GM19397 (cell line): ENCODE data around the gene S1PR4.
"Not testable (repeated sequence)": the region's sequence is repeated elsewhere in the genome, so short reads cannot be mapped to it uniquely, and the experiment has no call there.

Experiments used
- ATAC-seq: cut with Tn5 transposase; IDR thresholded peaks from one replicate; pipeline ENCODE4 v1.9.1; 2021; ENCODE audit warnings: mild to moderate bottlenecking, moderate library complexity; ENCODE audit not compliant: unreplicated experiment

The S1PR4 gene

DNA sequence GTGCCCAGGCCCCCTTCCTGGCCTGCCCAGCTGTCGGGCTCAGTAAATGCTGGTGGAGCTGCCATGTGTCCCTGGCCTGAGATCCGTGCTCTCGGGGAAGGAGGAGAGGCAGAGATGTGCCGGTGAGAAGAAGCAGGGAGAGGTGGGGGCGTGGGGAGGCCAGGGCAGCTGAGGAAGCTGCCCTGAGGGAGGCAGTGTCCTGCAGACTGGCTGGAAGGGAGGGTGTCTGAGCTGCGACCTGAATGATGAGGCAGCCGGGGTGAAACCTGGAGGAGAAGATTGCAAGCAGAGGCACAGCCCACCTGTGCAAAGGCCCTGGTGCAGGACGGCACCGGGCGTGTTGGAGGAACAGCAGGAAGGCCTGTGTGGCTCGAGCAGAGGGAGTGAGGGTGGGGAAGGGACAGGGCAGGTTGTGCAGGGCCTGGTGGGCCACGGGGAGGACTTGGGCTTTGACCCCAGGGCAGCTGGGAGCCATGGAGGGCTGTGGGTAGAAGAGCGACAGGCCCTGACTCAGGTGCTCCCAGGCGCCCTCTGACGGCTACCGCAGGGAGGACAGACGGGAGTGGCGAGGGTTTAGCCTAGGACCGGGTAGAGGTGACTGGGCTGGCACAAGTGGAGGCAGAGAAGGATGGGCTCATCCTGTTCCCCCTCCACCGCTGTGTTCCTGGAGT lies 31.9 kb downstream of the S1PR4 start:
- ATAC-seq: no peak

DNA sequence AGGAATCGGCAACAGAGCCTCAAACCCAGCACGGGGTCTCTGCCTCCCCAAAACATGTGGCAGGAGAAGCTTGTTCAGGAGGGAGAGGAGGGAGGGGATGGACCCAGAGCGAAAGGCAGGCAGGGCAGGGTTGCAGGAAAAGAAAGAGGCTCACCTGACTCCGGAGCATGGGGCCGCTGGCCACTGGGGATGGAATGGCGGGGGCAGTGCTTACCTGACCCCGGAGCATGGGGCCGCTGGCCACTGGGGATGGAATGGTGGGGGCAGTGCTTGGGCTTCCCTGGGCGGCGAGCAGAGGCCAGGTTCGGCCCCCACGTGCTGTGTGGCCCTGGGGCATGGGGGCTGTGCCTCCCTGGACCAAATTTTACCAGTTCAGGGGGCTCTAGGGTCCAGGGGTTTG lies 32.6 kb downstream of the S1PR4 start:
- no peak for ATAC-seq

DNA sequence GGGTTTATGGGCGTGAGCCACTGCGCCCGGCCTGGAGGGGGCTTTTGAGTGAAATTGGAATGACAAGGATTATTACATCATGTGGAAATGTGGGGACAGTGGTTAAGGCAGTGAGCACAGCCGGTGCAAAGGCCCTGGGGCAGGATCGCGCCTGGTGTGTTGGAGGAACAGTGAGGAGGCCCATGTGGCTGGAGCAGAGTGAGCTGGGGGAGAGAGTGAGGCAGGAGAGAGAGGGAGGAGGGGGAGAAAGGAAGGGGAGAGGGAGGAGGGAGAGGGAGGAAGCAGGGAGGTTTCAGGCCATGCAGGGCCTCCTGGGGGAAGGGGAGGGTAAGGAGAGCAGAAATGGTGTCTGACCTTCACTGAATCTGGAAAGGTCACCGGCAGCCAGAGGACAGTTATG lies 34.6 kb downstream of the S1PR4 start:
- ATAC-seq: no peak

DNA sequence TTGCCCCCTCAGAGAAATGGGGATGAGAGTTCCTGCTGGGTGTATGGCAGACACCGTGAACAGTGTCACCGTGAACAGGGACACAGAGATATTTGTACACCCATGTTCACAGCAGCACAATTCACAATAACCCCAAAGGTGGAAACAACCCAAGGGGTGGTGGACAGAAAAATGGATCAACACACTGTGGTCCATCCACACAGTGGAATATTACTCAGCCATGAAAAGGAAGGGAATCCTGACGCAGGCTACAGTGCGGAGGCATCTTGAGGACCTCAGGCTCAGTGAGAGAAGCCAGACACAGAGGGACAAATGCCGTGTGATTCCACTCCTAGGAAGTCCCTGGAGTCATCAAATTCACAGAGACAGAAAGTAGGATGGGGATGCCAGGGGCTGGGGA lies 38.3 kb downstream of the S1PR4 start:
- no peak for ATAC-seq

DNA sequence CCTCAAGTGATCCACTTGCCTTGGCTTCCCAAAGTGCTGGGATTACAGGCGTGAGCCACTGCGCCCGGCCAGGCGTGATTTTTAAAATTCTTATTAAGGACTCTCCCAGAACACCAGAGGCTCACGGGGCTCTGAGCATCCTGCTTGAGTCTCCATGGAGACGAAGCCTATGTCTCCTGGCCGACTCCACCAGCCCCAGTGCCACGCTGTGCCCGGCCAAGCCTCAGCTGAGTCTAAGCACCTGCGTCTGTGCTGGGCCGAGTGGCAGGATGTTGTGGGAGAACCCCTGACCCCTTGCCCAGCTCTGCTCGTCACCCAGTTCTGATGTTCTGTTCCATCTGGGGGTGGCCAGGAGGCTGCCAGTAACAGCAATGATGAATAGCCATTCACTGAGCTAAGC lies 42.0 kb downstream of the S1PR4 start:
- no peak for ATAC-seq

DNA sequence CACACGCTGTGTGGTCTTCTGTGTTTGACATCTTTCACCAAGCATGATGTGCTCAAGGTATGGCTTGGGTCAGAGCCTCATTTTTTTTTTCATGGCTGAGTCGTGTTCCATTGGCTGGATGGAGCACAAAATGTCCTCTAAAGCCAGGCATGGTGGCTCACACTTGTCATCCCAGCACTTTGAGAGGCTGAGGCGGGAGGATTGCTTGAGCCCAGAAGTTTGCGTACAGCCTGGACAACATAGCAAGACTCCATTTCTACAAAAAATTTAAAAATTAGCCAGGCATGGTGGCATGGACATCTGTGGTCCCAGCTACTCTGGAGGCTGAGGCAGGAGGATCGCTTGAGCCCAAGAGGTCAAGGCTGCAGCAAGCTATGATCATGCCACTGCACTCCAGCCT lies 43.0 kb downstream of the S1PR4 start:
- ATAC-seq: not testable (repeated sequence)

DNA sequence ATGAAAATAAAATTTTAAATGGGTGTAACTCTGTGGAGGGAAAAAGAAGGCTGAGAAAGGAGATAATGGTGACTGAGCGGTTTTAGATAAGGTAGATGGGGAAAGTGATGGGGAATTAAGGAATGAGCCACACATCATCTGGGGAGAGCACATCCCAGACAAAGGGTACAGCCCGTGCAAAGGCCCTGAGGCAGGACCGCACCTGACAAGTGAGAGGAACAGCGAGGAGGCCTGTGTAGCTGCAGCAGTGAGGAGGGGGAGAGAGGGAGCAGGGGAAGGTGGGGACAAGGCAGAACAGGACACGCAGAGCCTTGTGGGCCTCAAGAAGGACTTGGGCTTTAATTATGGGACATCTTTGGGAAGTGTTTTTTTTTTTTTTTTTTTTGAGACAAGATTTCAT lies 44.1 kb downstream of the S1PR4 start:
- no peak for ATAC-seq

DNA sequence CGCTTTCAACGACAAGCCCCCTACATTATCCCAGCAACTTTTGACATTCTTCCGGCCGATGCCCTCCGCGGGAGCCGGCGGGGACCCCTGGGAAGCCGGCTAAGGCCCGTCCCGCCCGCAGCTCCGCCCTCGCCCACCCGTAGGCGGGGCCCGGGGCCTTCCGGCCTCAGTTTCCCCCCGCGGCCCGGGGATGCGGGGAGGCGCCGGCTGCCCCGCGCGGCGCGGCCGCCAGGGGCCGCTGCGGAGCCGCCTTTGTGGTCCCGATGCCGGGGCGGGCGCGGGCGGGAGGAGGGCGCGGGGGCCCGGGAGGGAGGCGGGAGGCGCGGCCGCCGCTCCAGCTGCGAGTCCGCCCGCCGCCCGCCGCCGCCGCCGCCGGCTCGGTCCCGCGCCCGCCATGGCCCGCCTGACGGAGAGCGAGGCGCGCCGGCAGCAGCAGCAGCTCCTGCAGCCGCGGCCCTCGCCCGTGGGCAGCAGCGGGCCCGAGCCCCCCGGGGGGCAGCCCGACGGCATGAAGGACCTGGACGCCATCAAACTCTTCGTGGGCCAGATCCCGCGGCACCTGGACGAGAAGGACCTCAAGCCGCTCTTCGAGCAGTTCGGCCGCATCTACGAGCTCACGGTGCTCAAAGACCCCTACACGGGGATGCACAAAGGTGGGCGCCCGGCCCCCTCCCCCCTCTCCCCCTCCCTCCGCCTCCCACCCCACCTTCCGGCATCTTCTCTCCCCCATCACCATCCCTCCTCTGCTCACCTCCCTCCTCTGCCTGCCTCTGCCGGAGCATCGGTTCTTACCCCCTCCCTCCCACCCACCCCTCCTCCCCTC lies 46.0 kb downstream of the S1PR4 start, which contains the start of gene CELF5:
CELF5 (plus strand) TSS at position 316 of the 823 bp plus-strand sequence; CDS start at position 395, 79 bp downstream.
- no peak for ATAC-seq

DNA sequence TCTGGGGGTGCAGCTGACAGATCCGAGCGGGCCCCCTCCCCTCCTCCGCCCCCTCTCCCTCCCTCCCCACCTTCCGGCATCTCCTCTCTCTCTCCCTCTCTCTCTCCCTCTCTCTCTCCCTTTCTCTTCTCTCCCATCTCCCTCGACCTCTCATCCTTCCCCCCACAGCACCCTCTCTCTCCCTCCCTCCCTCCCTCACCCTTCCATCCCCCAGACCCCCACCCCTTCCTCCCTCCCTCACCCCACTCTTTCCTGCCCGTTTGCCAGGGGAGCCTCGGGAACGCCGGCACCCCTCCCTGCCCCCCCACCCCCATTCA lies 46.6 kb downstream of the S1PR4 start:
- no peak for ATAC-seq

DNA sequence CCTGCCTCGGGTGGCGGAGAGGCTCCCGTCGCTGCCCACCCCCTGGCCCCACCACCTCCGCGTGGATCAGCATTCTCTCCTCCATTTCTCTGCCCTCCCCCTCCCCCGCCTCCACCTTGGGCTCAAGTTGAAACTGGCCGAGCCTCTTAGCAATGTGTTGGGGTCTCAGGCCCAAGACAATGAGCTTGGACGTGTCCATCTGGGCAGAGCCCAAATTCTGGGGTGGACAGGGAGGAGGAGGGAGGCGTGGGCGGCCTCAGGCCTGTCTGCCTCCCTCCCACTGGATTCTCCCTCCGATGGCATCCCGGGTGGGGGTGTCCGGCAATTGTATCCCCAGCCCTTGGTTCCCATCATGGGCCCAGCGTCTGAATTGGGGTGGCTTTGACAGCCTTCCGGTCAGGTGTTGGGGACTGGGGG lies 47.1 kb downstream of the S1PR4 start:
- ATAC-seq: no peak

DNA sequence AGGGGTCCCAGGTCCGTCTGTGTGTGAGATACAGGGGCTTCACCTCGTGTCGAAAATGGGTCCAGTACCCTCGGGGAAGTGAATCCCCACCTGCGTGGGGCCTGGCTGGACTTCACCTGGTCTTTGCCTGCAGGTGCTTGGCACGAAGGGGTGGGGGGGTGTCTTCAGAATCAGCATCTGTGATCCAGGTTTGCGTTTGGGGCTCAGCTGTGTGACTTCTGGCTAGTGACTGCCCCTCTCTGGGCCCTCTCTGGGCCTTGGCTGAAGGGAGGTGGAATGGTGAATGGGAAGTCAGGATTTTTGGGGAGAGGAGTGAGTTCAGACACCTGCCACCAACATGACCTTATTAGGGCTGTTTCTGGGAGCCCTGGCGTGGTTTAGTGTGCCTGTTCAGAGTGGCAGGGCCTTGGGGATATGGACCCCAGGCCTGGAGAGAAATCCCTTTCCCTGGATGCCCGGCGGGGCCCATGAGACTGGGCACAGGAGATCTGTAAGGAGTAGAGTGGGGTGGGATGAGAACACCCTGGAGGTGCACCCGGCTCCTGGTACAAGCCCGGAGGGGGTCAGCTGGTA lies 48.6 kb downstream of the S1PR4 start:
- no peak for ATAC-seq

DNA sequence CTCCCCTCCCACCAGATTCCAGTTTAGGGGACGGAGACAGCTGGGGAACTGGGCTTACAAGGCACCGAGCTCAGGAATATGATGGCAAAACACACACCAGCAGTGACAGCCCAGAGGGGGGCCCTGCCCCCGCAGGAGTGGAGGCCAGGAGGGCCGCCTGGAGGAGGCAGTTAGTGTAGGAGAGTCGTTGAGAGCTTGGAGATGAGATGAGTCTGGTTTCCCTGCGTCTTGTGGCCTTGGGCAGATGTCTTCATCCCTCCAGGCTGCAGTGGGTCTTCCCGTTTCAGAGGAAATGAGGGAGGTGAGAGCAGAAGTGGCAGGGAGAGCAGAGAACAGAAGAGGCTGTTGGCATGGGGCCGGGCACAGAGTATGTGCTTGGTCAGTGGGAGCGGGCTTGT lies 50.8 kb downstream of the S1PR4 start:
- ATAC-seq: no peak
